A673 (cell line): ENCODE results near the gene AGBL4. TPM values are rescaled to one million over a fixed set of nuclear protein-coding genes. Genes with fewer than 3 reads are reported as not detected.
A peak's percentile ranks its signal among the peaks of the same experiment; 100 is the strongest.

ENCODE experiments used
- BruUV-seq: library from RNA; stranded (reverse); fragments of 400-500 nt; replicated peaks from 2 replicates; lab custom pipeline; 2021; lab: Mats Ljungman, UMichigan
- CTCF ChIA-PET: fragments of 300-600 bp; sonication (Branson Sonifier 250); formaldehyde crosslinking; loops from one replicate; lab custom pipeline; 2022; ENCODE audit warnings: antibody characterized with exemption; lab: Charles Lee
- POLR2A ChIA-PET: fragments of 300-600 bp; sonication (Branson Sonifier 250); formaldehyde crosslinking; loops from one replicate; lab custom pipeline; 2022; ENCODE audit warnings: antibody characterized with exemption; ENCODE audit not compliant: low non-redundant PET; lab: Charles Lee
- DNase-seq: peaks from one replicate; pipeline ENCODE4 v3.0.0-alpha.2; 2015; ENCODE audit warnings: low spot score
- H3K27ac ChIP-seq: fragments of 200-600 bp; sonication (generic); 2 replicates; pipeline ENCODE4 v1.5.1; 2016; ENCODE audit warnings: mixed run types, low read depth, mild to moderate bottlenecking, mixed read lengths, antibody characterized with exemption, low read length; ENCODE audit not compliant: poor library complexity, severe bottlenecking
- H3K27me3 ChIP-seq: fragments of 200-600 bp; sonication (generic); replicated peaks from 2 replicates; pipeline ENCODE4 v1.6.1; 2017; ENCODE audit warnings: mixed run types, low read depth, mild to moderate bottlenecking, mixed read lengths, antibody characterized with exemption, low read length; ENCODE audit not compliant: insufficient read depth, poor library complexity
- H3K36me3 ChIP-seq: fragments of 200-600 bp; sonication (generic); 2 replicates; pipeline ENCODE4 v1.6.1; 2016; ENCODE audit warnings: mixed run types, mild to moderate bottlenecking, mixed read lengths, antibody characterized with exemption, low read length; ENCODE audit not compliant: insufficient read depth, poor library complexity, severe bottlenecking
- H3K4me1 ChIP-seq: fragments of 200-600 bp; sonication (generic); 2 replicates; pipeline ENCODE4 v1.6.1; 2017; ENCODE audit warnings: mixed run types, mild to moderate bottlenecking, mixed read lengths, antibody characterized with exemption, low read length; ENCODE audit not compliant: insufficient read depth, poor library complexity, severe bottlenecking
- H3K4me3 ChIP-seq: fragments of 200-600 bp; sonication (generic); 2 replicates; pipeline ENCODE4 v1.5.1; 2016; ENCODE audit warnings: low read depth, mixed run types, mild to moderate bottlenecking, mixed read lengths, low read length; ENCODE audit not compliant: poor library complexity, severe bottlenecking
- H3K9me3 ChIP-seq: fragments of 200-600 bp; sonication (generic); 2 replicates; pipeline ENCODE4 v1.6.1; 2016; ENCODE audit warnings: mixed run types, low read depth, mild to moderate bottlenecking, mixed read lengths, antibody characterized with exemption, low read length; ENCODE audit not compliant: poor library complexity, severe bottlenecking
- CTCF ChIP-seq: fragments of 300-800, 200-600 bp; sonication (generic); conservative IDR thresholded peaks from 2 replicates; pipeline ENCODE4 v1.5.1; 2017; ENCODE audit warnings: low read depth, mild to moderate bottlenecking, antibody characterized with exemption, low read length, moderate library complexity, mixed read lengths
- EZH2 ChIP-seq: fragments of 200-600 bp; sonication (generic); IDR thresholded peaks from 2 replicates; pipeline ENCODE4 v1.6.1; 2017; ENCODE audit warnings: borderline replicate concordance, low read depth, mild to moderate bottlenecking, mixed read lengths, antibody characterized with exemption, low read length; ENCODE audit not compliant: poor library complexity, severe bottlenecking
- intact Hi-C: fragments of 100-400 bp; cut with micrococcal nuclease; formaldehyde crosslinking; loops from one replicate; pipeline ENCODE4 v1.10.0; 2022; ENCODE audit not compliant: unreplicated experiment
- total RNA-seq: library from RNA; stranded (reverse); gene quantifications from 2 replicates; pipeline ENCODE4 v1.2.3, GENCODE V29; 2021

The AGBL4 gene
- total RNA-seq, 1 experiment from 2014 or later = 0.32 TPM

- POLR2A ChIA-PET = no interaction called here
Measured at GRCh38 chr1:48807554-48808260, 1216.0 kb downstream of the AGBL4 start.

GRCh38 chr1:48803474-48803873, 1220.3 kb downstream of the AGBL4 start:
- no peak overlapping the region for H3K4me3 ChIP-seq
- POLR2A ChIA-PET = interaction anchor here (0.5 kb wide), 1 partner anchor 24 kb away, joined by 3 read pairs; no protein-coding TSS in a partner anchor
- no peak overlapping the region for H3K27ac ChIP-seq
- TF ChIP-seq CTCF (no peak), EZH2 (no peak)
- no peaks in the 10 kb centered on the region for H3K9me3 ChIP-seq
- CTCF ChIA-PET = no interaction called here
- no peaks in the 10 kb centered on the region for H3K36me3 ChIP-seq
- H3K4me1 ChIP-seq = no peaks in the 10 kb centered on the region
- H3K27me3 ChIP-seq = no peaks in the 10 kb centered on the region
- DNase-seq = no peak
- no TSS peak for BruUV-seq
- intact Hi-C loops = no loop called here

More at GRCh38 chr1:48807554-48808260, 1216.0 kb downstream of the AGBL4 start:
- H3K4me3 ChIP-seq = no peak overlapping the region
- CTCF ChIA-PET = no interaction called here
- H3K27me3 ChIP-seq = no peaks in the 10 kb centered on the region
- no TSS peak for BruUV-seq
- no peak overlapping the region for H3K27ac ChIP-seq
- H3K9me3 ChIP-seq = no peaks in the 10 kb centered on the region
- TF ChIP-seq EZH2 (no peak), CTCF (no peak)
- H3K4me1 ChIP-seq = no peaks in the 10 kb centered on the region
- intact Hi-C loops = no loop called here
- peak; percentile 19 for DNase-seq
- H3K36me3 ChIP-seq = no peaks in the 10 kb centered on the region

- BruUV-seq = no TSS peak
- TF ChIP-seq CTCF (no peak), EZH2 (no peak)
Measured at GRCh38 chr1:48794816-48795215, 1228.9 kb downstream of the AGBL4 start.

More at GRCh38 chr1:48794816-48795215, 1228.9 kb downstream of the AGBL4 start:
- ChIA-PET CTCF (no interaction called here), POLR2A (no interaction called here)
- Histone ChIP-seq H3K27ac (no peak overlapping the region), H3K36me3 (no peaks in the 10 kb centered on the region), H3K4me1 (no peaks in the 10 kb centered on the region), H3K9me3 (no peaks in the 10 kb centered on the region), H3K4me3 (no peak overlapping the region), H3K27me3 (no peaks in the 10 kb centered on the region)
- no peak for DNase-seq
- intact Hi-C loops = no loop called here
